NCI-H1417 (cell line): ENCODE measurements around the gene ANKH.

Source experiments
- DNase-seq, 3 experiments: peaks; one replicate each; lab custom pipeline; 2025; lab: John Stamatoyannopoulos, UW

ANKH gene

GRCh38 chr5:14685757-14686156, 185.8 kb downstream of the ANKH start:
- peak; percentile 41 to 75 (median 60) for DNase-seq

GRCh38 chr5:14684757-14685156, 186.8 kb downstream of the ANKH start:
- no peak for DNase-seq

GRCh38 chr5:14683906-14684455, 187.6 kb downstream of the ANKH start:
- DNase-seq = no peak

- no peak for DNase-seq
Observed at GRCh38 chr5:14681236-14681752, 190.3 kb downstream of the ANKH start.

- no peak for DNase-seq
Observed at GRCh38 chr5:14679595-14679994, 192.0 kb downstream of the ANKH start.

- no peak for DNase-seq
Observed at GRCh38 chr5:14678773-14679334, 192.7 kb downstream of the ANKH start.

GRCh38 chr5:14676320-14676719, 195.3 kb downstream of the ANKH start:
- DNase-seq = no peak

GRCh38 chr5:14675865-14676300, 195.7 kb downstream of the ANKH start:
- no peak for DNase-seq

- peak in 1 of 3 experiments; percentile 38 for DNase-seq
Observed at GRCh38 chr5:14674983-14675854, 196.4 kb downstream of the ANKH start.

- no peak for DNase-seq
Observed at GRCh38 chr5:14673443-14673842, 198.1 kb downstream of the ANKH start.

GRCh38 chr5:14672484-14673394, 198.8 kb downstream of the ANKH start:
- DNase-seq = no peak

GRCh38 chr5:14672082-14672481, 199.5 kb downstream of the ANKH start:
- no peak for DNase-seq

GRCh38 chr5:14671414-14671813, 200.2 kb downstream of the ANKH start:
- DNase-seq = no peak

GRCh38 chr5:14669975-14670374, 201.6 kb downstream of the ANKH start:
- DNase-seq = no peak

- DNase-seq = no peak
Observed at GRCh38 chr5:14669415-14669814, 202.2 kb downstream of the ANKH start.

GRCh38 chr5:14668181-14668591, 203.4 kb downstream of the ANKH start:
- no peak for DNase-seq

- DNase-seq = no peak
Observed at GRCh38 chr5:14667770-14668169, 203.8 kb downstream of the ANKH start.

- no peak for DNase-seq
Observed at GRCh38 chr5:14667290-14667689, 204.3 kb downstream of the ANKH start.

GRCh38 chr5:14666357-14666756, 205.2 kb downstream of the ANKH start:
- DNase-seq = no peak

GRCh38 chr5:14665949-14666348, 205.6 kb downstream of the ANKH start:
- DNase-seq = peak in 1 of 3 experiments; percentile 51

- DNase-seq = peak; percentile 16 to 72 (median 68)
Observed at GRCh38 chr5:14665101-14665822, 206.3 kb downstream of the ANKH start.
